ENCODE results near the gene NIN. TPM values are rescaled to one million over a fixed set of nuclear protein-coding genes. Genes with fewer than 3 reads are reported as not detected.

Gene NIN
- polyA plus RNA-seq, 1 experiment: 26.9 TPM

- H3K27me3 ChIP-seq (ENCODE audit: control insufficient read depth, insufficient read depth, low read length): no peaks in the 10 kb centered on the region
- no peak overlapping the region for H3K27ac ChIP-seq (ENCODE audit: low read depth, low read length)
- POLR2A ChIA-PET: interaction anchor here (1.0 kb wide), 1 partner anchor 35 kb away, joined by 3 read pairs; no protein-coding TSS in a partner anchor
- TF ChIP-seq CTCF (IDR thresholded peaks at IDR 0.05; ENCODE audit: low read depth, low read length): no peak
- no peak overlapping the region for H3K4me3 ChIP-seq (ENCODE audit: low read depth, low read length)
- CTCF ChIA-PET: interaction anchor here (0.6 to 6.3 kb wide), 7 partner anchors 11 to 1271 kb away, joined by 3 to 42 read pairs (median 5); no protein-coding TSS in a partner anchor
- no peaks in the 10 kb centered on the region for H3K9me3 ChIP-seq (ENCODE audit: control insufficient read depth, insufficient read depth, low read length)
- no peak for DNase-seq (ENCODE audit: low read depth, low spot score)
These were observed 36.8 kb downstream of the NIN start for GRCh38 chr14:50794068-50794645.

GRCh38 chr14:50792634-50793068 is 38.3 kb downstream of the NIN start:
- no peak for TF ChIP-seq CTCF (IDR thresholded peaks at IDR 0.05; ENCODE audit: low read depth, low read length)
- Histone ChIP-seq H3K27ac (ENCODE audit: low read depth, low read length) (no peak overlapping the region), H3K27me3 (ENCODE audit: control insufficient read depth, insufficient read depth, low read length) (no peaks in the 10 kb centered on the region), H3K4me3 (ENCODE audit: low read depth, low read length) (no peak overlapping the region), H3K9me3 (ENCODE audit: control insufficient read depth, insufficient read depth, low read length) (no peaks in the 10 kb centered on the region)
- ChIA-PET POLR2A (no interaction called here), CTCF (interaction anchor here (2.7 to 6.3 kb wide), 2 partner anchors 16 to 68 kb away, joined by 11 to 42 read pairs; no protein-coding TSS in a partner anchor)
- no peak for DNase-seq (ENCODE audit: low read depth, low spot score)

GRCh38 chr14:50792051-50792477 is 38.9 kb downstream of the NIN start:
- H3K4me3 ChIP-seq (ENCODE audit: low read depth, low read length): no peak overlapping the region
- no peaks in the 10 kb centered on the region for H3K9me3 ChIP-seq (ENCODE audit: control insufficient read depth, insufficient read depth, low read length)
- no peaks in the 10 kb centered on the region for H3K27me3 ChIP-seq (ENCODE audit: control insufficient read depth, insufficient read depth, low read length)
- no peak for TF ChIP-seq CTCF (IDR thresholded peaks at IDR 0.05; ENCODE audit: low read depth, low read length)
- POLR2A ChIA-PET: no interaction called here
- CTCF ChIA-PET: interaction anchor here (6.3 kb wide), 1 partner anchor 15 kb away, joined by 42 read pairs; no protein-coding TSS in a partner anchor
- DNase-seq (ENCODE audit: low read depth, low spot score): no peak
- H3K27ac ChIP-seq (ENCODE audit: low read depth, low read length): no peak overlapping the region

GRCh38 chr14:50791201-50791600 is 39.8 kb downstream of the NIN start:
- ChIA-PET CTCF (interaction anchor here (6.3 kb wide), 1 partner anchor 14 kb away, joined by 42 read pairs; no protein-coding TSS in a partner anchor), POLR2A (no interaction called here)
- Histone ChIP-seq H3K27ac (ENCODE audit: low read depth, low read length) (no peak overlapping the region), H3K27me3 (ENCODE audit: control insufficient read depth, insufficient read depth, low read length) (no peaks in the 10 kb centered on the region), H3K4me3 (ENCODE audit: low read depth, low read length) (no peak overlapping the region), H3K9me3 (ENCODE audit: control insufficient read depth, insufficient read depth, low read length) (no peaks in the 10 kb centered on the region)
- DNase-seq (ENCODE audit: low read depth, low spot score): no peak
- no peak for TF ChIP-seq CTCF (IDR thresholded peaks at IDR 0.05; ENCODE audit: low read depth, low read length)

- H3K27ac ChIP-seq (ENCODE audit: low read depth, low read length): no peak overlapping the region
- no peaks in the 10 kb centered on the region for H3K9me3 ChIP-seq (ENCODE audit: control insufficient read depth, insufficient read depth, low read length)
- POLR2A ChIA-PET: no interaction called here
- TF ChIP-seq CTCF (IDR thresholded peaks at IDR 0.05; ENCODE audit: low read depth, low read length): no peak
- CTCF ChIA-PET: interaction anchor here (0.6 to 6.3 kb wide), 2 partner anchors 13 to 92 kb away, joined by 4 to 42 read pairs; no protein-coding TSS in a partner anchor
- H3K4me3 ChIP-seq (ENCODE audit: low read depth, low read length): no peak overlapping the region
- no peaks in the 10 kb centered on the region for H3K27me3 ChIP-seq (ENCODE audit: control insufficient read depth, insufficient read depth, low read length)
- DNase-seq (ENCODE audit: low read depth, low spot score): no peak
These were observed 40.4 kb downstream of the NIN start for GRCh38 chr14:50790589-50790988.
